ENCODE measurements around the gene CD209. TPM values are rescaled to one million over a fixed set of nuclear protein-coding genes. Genes with fewer than 3 reads are reported as not detected.
"Not testable (repeated sequence)": the region's sequence is repeated elsewhere in the genome, so short reads cannot be mapped to it uniquely, and the experiment has no call there.

Gene CD209
- total and polyA plus RNA-seq, 7 donors, result 0.11 to 13.8 (median 2.7) TPM

- Histone ChIP-seq H3K4me1 (no peaks in the 10 kb centered on the region), H3K27ac (no peak overlapping the region), H3K4me3 (no peak overlapping the region), H3K27me3 (ENCODE audit: insufficient read depth in 3 of 3, low read length in 2 of 3) (no peaks in the 10 kb centered on the region), H3K36me3 (ENCODE audit: insufficient read depth in 1 of 2, low read depth in 1 of 2) (no peaks in the 10 kb centered on the region), H3K9me3 (no peaks in the 10 kb centered on the region)
- 65 to 73% (median 66%) methylated on average over 2 of the region's 2 CpGs for WGBS, 3 donors
- DNase-seq, result no peak
- no peak for TF ChIP-seq CTCF (IDR thresholded peaks at IDR 0.05)
- intact Hi-C loops (cut with DNase I), result no loop called here
- ATAC-seq, result no peak
Observed at GRCh38 chr19:7748171-7748570, 837 bp upstream of the CD209 start.

- intact Hi-C loops (cut with DNase I); H3K4me1 ChIP-seq; H3K27me3 ChIP-seq (ENCODE audit: insufficient read depth in 3 of 3, low read length in 2 of 3); ATAC-seq; H3K4me3 ChIP-seq; H3K36me3 ChIP-seq (ENCODE audit: insufficient read depth in 1 of 2, low read depth in 1 of 2); H3K9me3 ChIP-seq; H3K27ac ChIP-seq; DNase-seq: not testable (repeated sequence)
- whole genome bisulfite sequencing, 3 donors, result 68 to 76% (median 68%) methylated on average over 3 to 4 of the region's 4 CpGs
Observed at GRCh38 chr19:7746306-7746705, 1.0 kb downstream of the CD209 start.

GRCh38 chr19:7744871-7745650, 2.3 kb downstream of the CD209 start:
- intact Hi-C loops (cut with DNase I), result no loop called here
- no peak for DNase-seq
- H3K27ac ChIP-seq, result no peak overlapping the region
- H3K4me1 ChIP-seq, result no peaks in the 10 kb centered on the region
- H3K36me3 ChIP-seq (ENCODE audit: insufficient read depth in 1 of 2, low read depth in 1 of 2), result no peaks in the 10 kb centered on the region
- H3K9me3 ChIP-seq, result no peaks in the 10 kb centered on the region
- WGBS, 3 donors, result 71 to 79% (median 74%) methylated on average over 11 to 12 of the region's 12 CpGs
- no peak for TF ChIP-seq CTCF (IDR thresholded peaks at IDR 0.05)
- no peak overlapping the region for H3K4me3 ChIP-seq
- H3K27me3 ChIP-seq (ENCODE audit: insufficient read depth in 3 of 3, low read length in 2 of 3), result no peaks in the 10 kb centered on the region
- no peak for ATAC-seq

GRCh38 chr19:7744199-7744786, 3.0 kb downstream of the CD209 start:
- intact Hi-C loops (cut with DNase I), result no loop called here
- Histone ChIP-seq H3K27me3 (ENCODE audit: insufficient read depth in 3 of 3, low read length in 2 of 3) (no peaks in the 10 kb centered on the region), H3K4me1 (no peaks in the 10 kb centered on the region), H3K36me3 (ENCODE audit: insufficient read depth in 1 of 2, low read depth in 1 of 2) (no peaks in the 10 kb centered on the region), H3K4me3 (no peak overlapping the region), H3K9me3 (no peaks in the 10 kb centered on the region), H3K27ac (no peak overlapping the region)
- DNase-seq (no peak), ATAC-seq (no peak)
- 57 to 61% (median 59%) methylated on average over 5 of the region's 5 CpGs for WGBS, 3 donors
- TF ChIP-seq CTCF (IDR thresholded peaks at IDR 0.05), result no peak

- WGBS, 3 donors, result 57 to 60% (median 58%) methylated on average over 2 of the region's 2 CpGs
- Histone ChIP-seq H3K36me3 (ENCODE audit: insufficient read depth in 1 of 2, low read depth in 1 of 2) (no peaks in the 10 kb centered on the region), H3K4me1 (no peaks in the 10 kb centered on the region), H3K27ac (no peak overlapping the region), H3K4me3 (no peak overlapping the region), H3K9me3 (no peaks in the 10 kb centered on the region), H3K27me3 (ENCODE audit: insufficient read depth in 3 of 3, low read length in 2 of 3) (no peaks in the 10 kb centered on the region)
- no peak for DNase-seq
- no peak for ATAC-seq
- intact Hi-C loops (cut with DNase I), result no loop called here
- no peak for TF ChIP-seq CTCF (IDR thresholded peaks at IDR 0.05)
Observed at GRCh38 chr19:7743425-7743841, 3.9 kb downstream of the CD209 start.
